Activated CD8-positive, alpha-beta memory T cell treated with anti-CD3 and anti-CD28 coated beads for 1 hour (primary cell): ENCODE measurements around the gene CERS3.

Source experiments
- DNase-seq, 2 donors: peaks; one replicate each; pipeline ENCODE4 v3.0.0-alpha.2; 2020; ENCODE audit warnings: low read depth in 1 of 2; ENCODE audit errors: extremely low read depth in 1 of 2

Gene CERS3

DNA sequence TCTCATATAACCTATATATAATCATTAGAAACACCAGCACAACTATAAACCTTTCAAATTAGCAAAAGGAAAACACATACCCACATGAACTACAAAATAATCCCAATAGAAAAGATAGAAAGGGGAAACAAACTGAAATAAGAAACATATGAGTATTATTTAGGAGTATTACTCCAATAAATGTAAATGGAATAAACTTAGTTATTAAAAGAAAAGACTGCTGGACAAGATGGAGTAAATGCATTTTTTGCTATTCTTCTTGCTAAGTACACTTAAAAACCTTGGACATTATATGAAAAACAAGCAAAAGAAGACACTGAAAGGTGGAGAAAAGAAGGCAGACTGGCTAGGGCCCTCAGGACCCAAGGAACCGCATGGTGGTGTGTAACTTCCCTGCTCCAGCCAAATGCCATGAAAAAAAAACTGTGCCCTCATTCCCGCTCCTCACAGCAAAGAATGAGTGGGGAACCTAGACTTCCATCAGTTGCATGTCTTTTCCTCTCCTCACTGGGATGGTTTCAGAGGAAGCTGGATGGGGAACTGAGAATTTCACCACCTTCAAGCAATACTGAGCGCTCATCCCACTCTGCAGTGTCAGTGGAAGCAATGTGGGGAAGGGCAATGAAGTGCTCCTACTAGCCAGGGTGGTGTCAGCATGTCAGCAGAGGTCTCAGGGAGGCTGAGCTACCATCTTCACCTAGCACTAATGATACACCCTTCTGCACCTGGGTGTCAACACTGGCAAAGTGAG is 143.3 kb downstream of the CERS3 start:
- no peak for DNase-seq

DNA sequence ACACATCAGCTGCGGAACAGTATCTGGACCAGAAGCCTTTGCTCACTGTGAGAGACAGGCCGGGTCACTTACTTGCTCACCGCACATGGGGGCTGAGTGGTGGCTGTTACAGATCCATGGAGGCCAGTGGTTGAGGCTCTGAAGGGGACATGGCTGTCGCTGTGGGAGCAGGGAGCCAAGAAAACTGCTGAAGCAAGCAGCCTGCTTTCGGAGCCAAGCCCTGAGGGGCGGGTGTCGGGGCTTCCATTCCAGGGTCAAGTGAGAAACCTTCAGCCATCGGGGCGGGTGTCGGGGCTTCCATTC is 144.7 kb downstream of the CERS3 start:
- DNase-seq: no peak

DNA sequence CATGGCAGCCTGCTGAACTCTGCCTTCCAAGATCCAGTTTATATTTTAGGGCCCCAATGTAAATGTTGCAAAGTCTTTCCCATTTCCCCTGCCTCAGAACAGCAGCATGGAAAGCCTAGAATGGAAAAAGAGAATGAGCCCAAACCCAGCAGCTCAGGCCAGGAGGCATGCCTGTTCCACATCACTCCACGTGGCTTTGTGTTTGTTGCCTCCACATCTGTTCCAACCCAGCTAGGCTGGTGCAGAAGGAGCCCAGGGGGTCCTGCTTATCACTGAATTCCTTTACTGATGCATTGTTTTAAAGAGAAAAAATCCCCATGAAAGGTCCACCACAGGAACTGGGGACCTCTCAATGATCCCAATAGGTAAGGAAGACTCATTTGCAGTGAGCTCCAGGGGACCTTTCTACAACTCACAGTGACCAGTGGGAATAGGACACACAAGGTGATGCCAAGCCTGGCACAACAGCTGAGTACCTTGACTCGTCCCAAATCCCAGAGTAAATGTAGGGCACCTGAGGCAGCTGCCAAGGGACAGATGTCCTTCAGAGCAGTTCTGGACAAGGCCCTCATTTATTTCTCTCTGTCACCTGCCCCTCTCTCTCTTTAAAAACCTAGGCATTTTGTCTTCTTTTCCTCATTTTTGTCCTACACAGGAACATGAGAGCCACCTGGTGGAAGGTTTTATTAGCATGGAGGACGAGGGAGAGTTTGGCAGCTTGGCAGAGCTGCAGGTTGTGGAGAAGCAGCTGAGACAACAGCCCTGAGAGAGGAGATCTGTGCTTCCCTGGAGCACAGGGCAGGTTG is 145.2 kb downstream of the CERS3 start:
- no peak for DNase-seq

DNA sequence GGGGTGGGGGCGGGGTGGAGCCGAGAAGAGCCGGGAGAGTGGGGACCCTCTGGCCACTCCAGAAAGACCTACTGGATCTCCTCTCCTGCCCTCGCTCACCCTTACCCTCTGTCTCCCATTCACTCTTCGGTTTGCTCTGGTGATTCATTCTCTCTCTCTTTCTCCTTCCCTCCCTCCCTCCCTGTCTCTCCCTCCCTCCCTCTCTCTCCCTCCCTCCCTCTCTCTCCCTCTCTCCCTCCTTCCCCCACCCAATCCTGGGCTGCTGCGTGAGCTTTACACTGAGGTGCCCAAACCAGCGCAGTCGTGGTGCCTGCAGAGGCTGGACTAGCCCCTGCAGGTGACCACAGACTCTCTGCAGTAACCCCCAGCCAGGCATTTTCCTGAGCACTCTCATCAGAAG is 154.8 kb downstream of the CERS3 start:
- DNase-seq: no peak

DNA sequence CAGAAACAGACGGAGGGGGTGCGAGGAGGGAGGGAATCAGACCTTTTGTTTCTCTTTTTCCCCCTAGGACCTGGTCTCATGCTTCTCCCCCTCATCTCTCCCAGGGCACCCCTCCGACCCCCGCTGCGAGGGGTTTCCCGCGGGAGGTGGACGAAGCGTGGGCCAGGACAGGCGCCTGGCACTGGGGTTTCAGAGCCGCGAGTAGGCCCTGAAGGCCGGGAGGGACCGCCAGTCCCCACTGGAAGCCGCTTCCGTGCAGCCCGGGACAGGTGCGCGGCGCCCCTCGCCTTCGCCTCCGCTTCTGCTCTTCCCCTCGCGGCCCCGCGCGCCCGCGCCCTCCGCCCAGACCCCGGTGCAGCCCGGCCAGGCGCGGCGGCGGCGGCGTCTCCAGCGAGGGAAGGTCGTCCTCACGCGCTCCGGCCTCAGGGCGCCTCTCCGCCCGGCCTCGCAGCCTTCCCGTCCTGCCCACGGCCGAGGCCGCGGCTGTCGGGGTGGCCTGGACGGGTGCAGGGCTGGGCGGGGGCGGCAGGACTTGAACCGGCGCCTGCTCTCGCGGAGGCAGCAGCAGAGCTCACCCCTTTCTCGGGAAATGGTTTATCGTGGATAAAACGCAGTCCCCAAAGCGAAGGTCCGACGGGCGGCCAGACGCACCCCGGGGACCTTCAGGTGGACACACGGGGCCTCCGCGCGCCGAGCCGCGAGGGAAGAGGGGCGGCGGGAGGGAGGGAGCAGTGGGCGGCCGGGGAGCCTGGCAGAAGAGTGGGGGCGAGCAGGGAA is 155.4 kb downstream of the CERS3 start:
- DNase-seq: no peak

DNA sequence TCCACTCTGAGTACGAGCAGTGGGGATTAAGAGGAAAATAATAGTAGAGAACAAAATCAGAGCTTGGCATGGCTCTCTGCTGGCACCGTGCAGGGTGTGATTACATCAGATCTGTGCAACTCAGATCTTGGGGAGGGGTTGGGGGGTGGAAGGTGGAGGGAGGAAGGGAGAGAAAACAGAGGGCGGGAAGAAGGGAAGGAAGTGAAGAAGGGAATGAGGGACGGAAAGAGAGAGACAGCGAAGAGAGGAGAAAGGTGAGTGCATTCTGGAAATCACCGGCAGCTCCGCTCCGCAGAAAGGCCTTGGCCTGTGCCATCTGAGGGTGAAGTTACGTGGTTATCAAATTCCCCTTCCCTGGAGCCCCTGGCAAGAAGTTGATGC is 156.0 kb downstream of the CERS3 start:
- DNase-seq: no peak

DNA sequence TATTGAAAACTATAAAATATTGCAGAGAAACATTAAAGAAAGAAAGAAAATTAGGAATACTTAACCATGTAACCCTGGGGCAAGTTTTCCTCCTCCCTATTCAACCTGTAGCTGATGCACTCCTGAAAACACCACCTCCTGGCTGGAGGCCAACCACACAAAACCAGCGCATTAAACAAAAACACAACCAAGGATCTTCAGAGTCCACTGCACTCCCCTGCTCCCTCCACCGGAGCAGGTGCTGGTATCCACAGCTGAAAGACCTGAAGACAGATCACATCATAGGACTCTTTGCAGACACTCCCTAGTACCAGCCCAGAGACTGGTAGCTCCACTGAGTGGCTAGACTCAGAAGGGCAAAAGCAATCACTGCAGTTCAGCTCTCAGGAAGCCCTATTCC is 173.4 kb downstream of the CERS3 start:
- no peak for DNase-seq

DNA sequence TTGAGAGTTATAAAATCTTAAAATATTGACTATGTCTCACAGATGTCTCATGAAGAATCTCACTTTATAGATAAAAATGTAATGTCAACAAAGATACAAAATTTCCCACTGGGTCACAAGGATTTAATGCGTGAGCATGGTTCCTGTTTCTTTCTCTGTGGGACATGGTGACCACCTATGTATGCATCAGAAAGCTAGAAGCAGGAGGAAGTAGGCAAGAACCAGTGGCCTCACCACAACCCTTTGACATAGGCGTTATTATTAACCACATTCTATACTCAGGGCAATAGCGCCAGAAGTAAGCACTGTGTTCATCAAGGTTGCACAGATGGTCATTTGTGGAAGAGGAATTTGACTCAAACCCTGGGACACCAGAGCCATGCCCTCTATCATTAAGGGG is 175.3 kb downstream of the CERS3 start:
- no peak for DNase-seq

DNA sequence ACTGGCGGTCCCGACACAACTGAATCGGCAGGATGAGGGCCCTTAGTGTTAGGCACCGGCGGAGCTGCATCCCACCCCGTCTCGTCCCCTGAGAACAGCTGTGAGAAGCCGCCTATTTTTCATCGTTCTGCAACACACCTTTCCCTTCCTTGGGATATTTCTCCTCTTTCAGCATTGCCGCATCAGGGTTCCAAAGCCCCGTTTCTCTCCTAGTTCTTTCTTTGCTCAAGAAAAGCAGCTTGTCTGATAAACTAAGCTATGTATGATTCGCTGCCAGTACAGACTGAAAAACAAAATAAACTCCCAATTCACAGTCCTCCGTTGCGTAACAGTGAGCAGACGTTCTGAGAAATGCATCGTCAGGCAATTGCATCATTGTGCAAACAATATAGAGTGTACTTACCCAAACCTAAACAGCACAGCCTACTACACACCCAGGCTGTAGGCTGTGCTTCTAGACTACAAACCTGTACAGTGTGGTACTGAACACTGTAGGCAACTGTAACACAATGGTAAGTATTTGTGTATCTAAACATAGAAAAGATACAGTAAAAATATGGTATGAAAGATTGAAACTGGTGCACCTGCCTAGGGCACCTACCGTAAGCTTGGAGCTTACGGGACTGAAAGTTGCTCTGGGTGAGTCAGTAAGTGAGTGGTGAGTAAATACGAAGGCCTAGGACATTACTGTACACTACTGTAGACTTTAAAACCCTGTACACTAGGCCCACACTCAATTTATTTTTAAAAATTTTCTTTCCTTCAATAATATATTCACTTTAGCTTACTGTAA is 178.1 kb downstream of the CERS3 start:
- no peak for DNase-seq
